Measurements from ENCODE around the gene ABCC8.

ABCC8 gene

GRCh38 chr11:17513853-17514252, 37.2 kb upstream of the ABCC8 start:
- TF ChIP-seq, protein P1, sequence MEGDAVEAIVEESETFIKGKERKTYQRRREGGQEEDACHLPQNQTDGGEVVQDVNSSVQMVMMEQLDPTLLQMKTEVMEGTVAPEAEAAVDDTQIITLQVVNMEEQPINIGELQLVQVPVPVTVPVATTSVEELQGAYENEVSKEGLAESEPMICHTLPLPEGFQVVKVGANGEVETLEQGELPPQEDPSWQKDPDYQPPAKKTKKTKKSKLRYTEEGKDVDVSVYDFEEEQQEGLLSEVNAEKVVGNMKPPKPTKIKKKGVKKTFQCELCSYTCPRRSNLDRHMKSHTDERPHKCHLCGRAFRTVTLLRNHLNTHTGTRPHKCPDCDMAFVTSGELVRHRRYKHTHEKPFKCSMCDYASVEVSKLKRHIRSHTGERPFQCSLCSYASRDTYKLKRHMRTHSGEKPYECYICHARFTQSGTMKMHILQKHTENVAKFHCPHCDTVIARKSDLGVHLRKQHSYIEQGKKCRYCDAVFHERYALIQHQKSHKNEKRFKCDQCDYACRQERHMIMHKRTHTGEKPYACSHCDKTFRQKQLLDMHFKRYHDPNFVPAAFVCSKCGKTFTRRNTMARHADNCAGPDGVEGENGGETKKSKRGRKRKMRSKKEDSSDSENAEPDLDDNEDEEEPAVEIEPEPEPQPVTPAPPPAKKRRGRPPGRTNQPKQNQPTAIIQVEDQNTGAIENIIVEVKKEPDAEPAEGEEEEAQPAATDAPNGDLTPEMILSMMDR (IDR thresholded peaks at IDR 0.05), result no peak

DNA sequence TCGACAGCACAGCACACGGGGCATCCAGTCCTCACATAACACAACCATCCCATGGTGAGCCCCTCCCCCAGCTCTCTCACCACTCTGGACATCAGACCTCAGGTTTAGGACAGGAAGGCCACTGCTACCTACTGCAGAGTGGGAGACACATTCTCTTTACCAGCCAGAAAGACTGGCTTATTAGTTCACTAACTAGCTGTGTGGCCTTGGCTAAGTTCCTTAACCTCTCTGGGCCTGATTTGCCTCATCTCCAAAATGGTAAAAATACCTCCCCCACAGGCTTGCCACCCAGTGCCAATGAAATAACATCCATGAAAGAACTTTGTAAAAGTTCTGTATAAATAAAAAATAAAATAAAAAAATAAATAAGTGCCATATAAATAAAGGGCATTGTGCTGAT, 35.5 kb upstream of the ABCC8 start:
- TF ChIP-seq, protein P1 (IDR thresholded peaks at IDR 0.05), result no peak
- DNase-seq (ENCODE audit: low spot score), result no peak
- no peak overlapping the region for H3K27ac ChIP-seq

More at GRCh38 chr11:17513853-17514252, 37.2 kb upstream of the ABCC8 start:
- Histone ChIP-seq H3K4me3 (no peak overlapping the region), H3K27ac (no peak overlapping the region)
- DNase-seq (ENCODE audit: low spot score), result no peak

GRCh38 chr11:17511571-17511970, 34.9 kb upstream of the ABCC8 start:
- DNase-seq (ENCODE audit: low spot score), result no peak
- Histone ChIP-seq H3K4me3 (no peak overlapping the region), H3K27ac (no peak overlapping the region)
- TF ChIP-seq, protein P1 (IDR thresholded peaks at IDR 0.05), result no peak

More for the DNA sequence above, 35.5 kb upstream of the ABCC8 start:
- no peak overlapping the region for H3K4me3 ChIP-seq

- H3K4me3 ChIP-seq, result no peak overlapping the region
- TF ChIP-seq, protein P1 (IDR thresholded peaks at IDR 0.05), result no peak
- no peak overlapping the region for H3K27ac ChIP-seq
- DNase-seq (ENCODE audit: low spot score), result no peak
These were observed 34.0 kb upstream of the ABCC8 start for GRCh38 chr11:17510507-17511206.

GRCh38 chr11:17508791-17509190, 32.1 kb upstream of the ABCC8 start:
- peak overlapping the region in 1 of 2 donors; percentile 23 for H3K27ac ChIP-seq
- DNase-seq (ENCODE audit: low spot score), result no peak
- TF ChIP-seq, protein P1 (IDR thresholded peaks at IDR 0.05), result no peak
- no peak overlapping the region for H3K4me3 ChIP-seq

- peak overlapping the region in 1 of 2 donors; percentile 64 for H3K27ac ChIP-seq
- TF ChIP-seq, protein P1 (IDR thresholded peaks at IDR 0.05), result no peak
- H3K4me3 ChIP-seq, result no peak overlapping the region
- no peak for DNase-seq (ENCODE audit: low spot score)
These were observed 31.7 kb upstream of the ABCC8 start for GRCh38 chr11:17508306-17508705.

GRCh38 chr11:17507773-17508172, 31.1 kb upstream of the ABCC8 start:
- Histone ChIP-seq H3K27ac (peak overlapping the region in 1 of 2 donors; percentile 64), H3K4me3 (no peak overlapping the region)
- TF ChIP-seq, protein P1 (IDR thresholded peaks at IDR 0.05), result no peak
- no peak for DNase-seq (ENCODE audit: low spot score)
